ENCODE data around the gene LRPPRC. TPM values are rescaled to one million over a fixed set of nuclear protein-coding genes. Genes with fewer than 3 reads are reported as not detected.
"Not testable (repeated sequence)": the region's sequence is repeated elsewhere in the genome, so short reads cannot be mapped to it uniquely, and the experiment has no call there.

LRPPRC gene
- total RNA-seq, 1 donor from 2014 or later = 54.4 TPM

DNA sequence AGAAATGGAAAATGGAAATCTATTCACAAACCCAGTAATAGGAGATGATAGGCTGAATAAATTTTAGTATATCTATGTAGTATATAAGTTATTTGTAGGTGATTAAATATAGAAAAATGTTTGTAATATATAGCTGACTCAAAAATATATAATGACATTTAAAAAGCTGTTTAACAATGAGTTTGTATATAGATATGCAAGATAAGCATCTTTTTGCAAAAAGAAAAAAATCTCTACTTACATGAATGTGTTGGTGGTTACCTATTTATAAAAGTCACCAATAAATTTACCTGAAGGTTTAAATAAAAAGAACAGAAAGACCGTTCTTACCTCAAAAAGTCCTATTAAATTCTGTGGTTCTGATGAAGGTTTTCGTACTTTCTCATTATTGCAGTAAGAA is 71.3 kb downstream of the LRPPRC start:
- DNase-seq (ENCODE audit: extremely low read depth, low read depth, low spot score) = no peak

DNA sequence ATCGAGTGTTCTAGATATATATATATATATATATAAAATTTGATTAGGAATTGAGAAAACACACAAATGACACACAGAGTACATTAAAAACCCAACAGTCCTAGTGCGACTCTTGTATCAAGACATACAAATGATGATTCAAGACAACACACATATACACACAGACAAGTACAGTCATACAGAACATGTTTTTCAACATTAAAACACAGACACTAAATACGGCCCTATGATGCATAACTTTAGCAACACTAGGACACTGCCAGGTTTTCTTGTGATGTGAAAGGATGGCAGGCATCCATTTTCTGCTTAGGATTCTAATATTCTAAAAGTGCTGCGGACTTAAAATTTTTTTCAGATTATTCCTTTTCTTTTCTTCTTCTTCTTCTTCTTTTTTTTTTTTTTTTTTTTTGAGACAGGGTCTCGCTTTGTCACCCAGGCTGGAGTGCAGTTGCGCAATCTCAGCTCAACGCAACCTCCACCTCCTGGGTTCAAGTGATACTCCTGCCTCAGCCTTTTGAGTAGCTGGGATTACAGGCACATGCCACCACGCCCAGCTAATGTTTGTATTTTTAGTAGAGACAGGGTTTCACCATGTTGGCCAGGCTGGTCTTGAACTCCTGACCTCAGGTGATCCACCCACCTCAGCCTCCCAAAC is 84.5 kb downstream of the LRPPRC start:
- not testable (repeated sequence) for DNase-seq (ENCODE audit: extremely low read depth, low read depth, low spot score)

GRCh38 chr2:43906448-43907109 is 89.2 kb downstream of the LRPPRC start:
- DNase-seq (ENCODE audit: extremely low read depth, low read depth, low spot score) = no peak

GRCh38 chr2:43905871-43906270 is 89.9 kb downstream of the LRPPRC start:
- DNase-seq (ENCODE audit: extremely low read depth, low read depth, low spot score) = peak; percentile 7

GRCh38 chr2:43905371-43905803 is 90.4 kb downstream of the LRPPRC start:
- no peak for DNase-seq (ENCODE audit: extremely low read depth, low read depth, low spot score)

GRCh38 chr2:43899589-43899988 is 96.2 kb downstream of the LRPPRC start:
- DNase-seq (ENCODE audit: extremely low read depth, low read depth, low spot score) = no peak

DNA sequence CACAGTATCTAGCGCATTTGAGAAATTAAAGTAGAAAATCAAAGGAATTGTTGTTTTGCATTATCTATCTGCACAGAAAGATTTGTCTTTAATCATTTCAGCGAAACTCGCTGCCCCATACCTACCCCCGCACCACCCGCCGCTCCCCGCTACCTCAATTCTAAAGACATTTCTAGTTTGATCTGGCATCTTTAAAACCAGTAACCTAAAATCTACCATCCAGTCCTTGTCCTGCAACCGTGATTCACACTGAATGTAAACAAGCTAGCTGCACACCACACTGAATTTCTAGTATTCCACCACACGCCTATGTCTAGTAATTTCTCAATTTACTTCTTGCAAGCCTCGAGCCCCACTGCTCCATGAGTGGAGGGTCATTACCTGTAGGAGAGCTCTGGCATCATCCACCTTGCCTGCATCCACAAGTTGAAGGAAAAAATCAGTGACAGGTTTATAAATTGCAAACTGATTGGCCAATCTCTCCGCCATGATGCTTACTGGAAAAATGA is 96.9 kb downstream of the LRPPRC start:
- no peak for DNase-seq (ENCODE audit: extremely low read depth, low read depth, low spot score)

DNA sequence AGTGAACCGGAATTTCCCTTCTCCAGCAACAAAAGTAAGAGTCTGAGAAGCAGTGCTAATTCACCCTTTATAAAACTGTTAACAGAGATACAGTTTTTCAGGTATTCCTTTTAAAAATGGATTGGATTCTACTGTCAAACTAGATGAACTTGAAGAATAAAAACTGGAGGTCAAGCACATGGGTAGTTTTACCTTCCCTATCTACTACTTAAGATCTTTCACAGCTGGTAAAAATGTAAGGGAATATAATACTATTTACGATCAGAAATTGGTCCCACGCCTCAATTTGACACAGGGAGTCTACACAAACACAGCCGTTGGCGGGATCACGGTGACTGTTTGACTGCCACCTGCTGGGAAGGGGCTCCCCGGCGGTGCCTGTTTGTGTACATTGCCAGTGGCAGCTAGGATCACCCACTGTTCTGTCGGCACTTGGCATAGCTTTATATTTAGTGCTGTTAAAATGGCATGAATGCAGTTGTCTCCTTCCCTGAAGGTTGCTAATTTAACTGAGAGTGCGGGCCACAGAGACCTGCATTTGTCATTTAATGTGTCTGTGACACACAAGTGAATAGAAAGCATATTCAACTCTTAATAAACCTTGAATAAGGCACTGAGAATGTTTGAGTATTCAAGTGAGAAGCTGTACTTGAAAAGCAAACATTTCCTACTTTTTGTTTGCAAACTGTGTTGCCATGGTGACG is 97.5 kb downstream of the LRPPRC start:
- no peak for DNase-seq (ENCODE audit: extremely low read depth, low read depth, low spot score)

DNA sequence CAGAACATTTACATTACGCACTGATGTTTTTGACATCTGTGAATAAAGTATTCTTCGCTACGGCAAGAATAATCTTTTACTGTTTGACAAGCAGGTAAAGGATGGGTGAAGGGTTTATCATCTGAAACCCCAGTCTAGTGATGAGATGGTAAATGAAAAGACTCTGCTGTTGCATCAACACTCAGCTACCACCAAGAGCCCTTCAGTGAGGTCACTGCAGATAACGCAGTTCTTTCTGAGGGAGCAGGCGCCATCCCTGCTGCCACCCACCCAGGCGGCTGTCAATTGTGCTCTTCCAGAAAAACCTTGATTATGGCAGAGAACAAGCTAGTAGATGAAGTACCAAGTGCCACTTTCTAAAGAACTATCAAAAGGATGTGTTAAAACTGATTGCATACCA is 98.3 kb downstream of the LRPPRC start:
- DNase-seq (ENCODE audit: extremely low read depth, low read depth, low spot score) = no peak

GRCh38 chr2:43896906-43897305 is 98.9 kb downstream of the LRPPRC start:
- DNase-seq (ENCODE audit: extremely low read depth, low read depth, low spot score) = no peak

GRCh38 chr2:43894743-43895142 is 101.0 kb downstream of the LRPPRC start:
- DNase-seq (ENCODE audit: extremely low read depth, low read depth, low spot score) = no peak

- DNase-seq (ENCODE audit: extremely low read depth, low read depth, low spot score) = no peak
These were observed 104.9 kb downstream of the LRPPRC start for GRCh38 chr2:43890855-43891254.

GRCh38 chr2:43889416-43889815 is 106.4 kb downstream of the LRPPRC start:
- no peak for DNase-seq (ENCODE audit: extremely low read depth, low read depth, low spot score)

GRCh38 chr2:43887176-43887575 is 108.6 kb downstream of the LRPPRC start:
- DNase-seq (ENCODE audit: extremely low read depth, low read depth, low spot score) = no peak

DNA sequence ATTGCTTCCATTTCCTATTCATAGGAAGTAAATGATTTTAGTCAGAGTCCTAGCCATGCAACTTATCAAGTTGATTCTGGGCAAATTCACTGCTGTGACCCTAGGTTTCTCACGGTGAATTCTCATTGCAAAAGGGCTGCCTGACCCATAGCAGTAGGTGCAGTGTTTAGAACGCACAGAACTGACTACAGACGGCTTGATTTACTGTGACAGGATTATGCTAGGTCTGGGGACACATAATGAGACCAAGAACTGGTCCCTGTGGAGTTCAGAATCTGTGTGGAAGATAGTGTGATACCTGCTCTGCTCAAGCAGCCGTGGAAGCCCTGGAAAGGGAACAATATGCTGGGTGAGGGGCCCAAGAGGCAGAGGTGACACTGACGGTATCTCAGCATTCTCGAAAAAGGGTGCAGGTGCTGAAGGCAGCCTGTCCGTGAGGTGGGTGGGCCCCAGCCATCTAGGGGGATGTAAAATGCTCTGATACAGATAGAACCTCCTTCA is 110.6 kb downstream of the LRPPRC start:
- DNase-seq (ENCODE audit: extremely low read depth, low read depth, low spot score) = no peak

DNA sequence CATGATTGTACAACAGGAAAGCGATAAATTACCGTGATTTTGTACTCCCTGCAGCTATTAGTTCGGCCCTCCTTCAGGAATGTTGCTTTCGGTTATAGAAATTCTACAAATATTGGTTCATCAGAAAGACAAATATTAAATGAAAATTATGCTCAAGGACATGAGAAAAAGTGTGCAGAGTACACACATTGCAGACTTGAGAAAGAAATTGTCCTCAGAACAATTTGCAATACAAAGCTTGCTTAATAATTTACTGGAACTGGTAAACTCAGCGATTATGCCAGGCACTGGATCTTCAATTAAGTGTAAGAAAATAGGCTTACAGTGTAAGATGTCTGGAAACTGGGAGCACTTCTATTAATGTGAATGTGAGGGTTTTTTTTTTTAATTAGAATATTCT is 111.1 kb downstream of the LRPPRC start:
- DNase-seq (ENCODE audit: extremely low read depth, low read depth, low spot score) = no peak

DNA sequence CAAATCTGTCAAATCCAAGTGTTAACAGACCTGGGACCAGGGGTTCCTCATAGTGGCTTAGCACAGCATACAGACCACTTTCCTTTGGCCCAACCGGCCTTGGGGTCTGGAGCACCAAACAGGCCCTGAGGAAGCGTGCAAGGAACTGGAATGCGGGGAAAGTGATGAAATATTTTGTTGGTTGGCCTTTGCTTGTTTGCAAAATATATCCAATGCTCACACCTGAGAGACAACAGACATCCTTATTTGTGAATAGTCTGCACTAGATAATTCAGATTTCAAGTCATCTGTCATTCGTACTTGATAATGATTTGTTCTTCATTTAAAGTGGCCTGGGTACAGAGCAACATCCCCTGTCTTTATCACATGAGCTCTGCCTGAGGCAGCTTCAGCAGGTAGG is 113.5 kb downstream of the LRPPRC start:
- no peak for DNase-seq (ENCODE audit: extremely low read depth, low read depth, low spot score)

GRCh38 chr2:43880952-43881351 is 114.8 kb downstream of the LRPPRC start:
- DNase-seq (ENCODE audit: extremely low read depth, low read depth, low spot score) = no peak

DNA sequence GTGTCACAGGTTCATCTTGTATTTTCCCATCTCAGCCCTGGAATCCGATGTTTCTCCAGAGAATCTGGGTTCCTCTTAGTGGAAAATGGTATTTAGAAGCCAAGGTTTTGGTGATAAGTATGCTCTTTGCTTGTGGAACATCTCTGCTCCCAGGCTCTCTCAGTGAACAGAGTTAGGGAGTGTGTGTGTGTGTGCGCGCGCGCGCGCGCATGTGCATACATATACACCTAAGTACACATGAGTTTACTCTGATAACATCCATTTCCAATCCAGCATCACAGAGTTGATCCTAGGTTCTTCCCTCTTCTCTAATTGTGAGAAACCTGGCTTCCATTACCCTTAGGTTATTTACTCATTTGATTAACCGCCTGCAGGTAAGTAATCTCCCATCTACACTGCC is 115.3 kb downstream of the LRPPRC start:
- DNase-seq (ENCODE audit: extremely low read depth, low read depth, low spot score) = no peak

DNA sequence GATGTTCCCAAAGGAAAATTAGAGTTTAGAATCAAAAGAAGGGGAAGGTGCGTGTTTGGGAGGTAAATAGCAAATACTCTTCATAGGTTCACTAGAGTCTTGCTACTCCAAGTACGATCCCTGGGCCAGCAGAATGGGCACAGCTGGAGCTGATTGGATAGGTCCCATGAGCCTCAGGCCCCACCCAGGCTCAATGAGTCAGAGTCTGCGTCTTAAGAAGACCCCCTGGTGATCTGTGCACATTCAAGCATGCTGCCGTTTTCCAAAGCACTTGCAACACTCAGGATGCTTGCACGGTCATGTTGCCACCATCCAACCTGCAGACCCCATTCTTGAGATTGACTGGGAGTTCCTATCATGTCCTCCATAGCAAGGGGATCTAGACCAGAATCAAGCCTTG is 116.5 kb downstream of the LRPPRC start:
- DNase-seq (ENCODE audit: extremely low read depth, low read depth, low spot score) = no peak

- DNase-seq (ENCODE audit: extremely low read depth, low read depth, low spot score) = peak; percentile 10
These were observed 117.9 kb downstream of the LRPPRC start for GRCh38 chr2:43877782-43878464.
